A673 (cell line): ENCODE data around the gene CFAP73.

Experiments used
- CTCF ChIP-seq: fragments of 300-800, 200-600 bp; sonication (generic); conservative IDR thresholded peaks from 2 replicates; pipeline ENCODE4 v1.5.1; 2017; ENCODE audit warnings: low read depth, mild to moderate bottlenecking, antibody characterized with exemption, low read length, moderate library complexity, mixed read lengths
- EZH2 ChIP-seq: fragments of 200-600 bp; sonication (generic); IDR thresholded peaks from 2 replicates; pipeline ENCODE4 v1.6.1; 2017; ENCODE audit warnings: borderline replicate concordance, low read depth, mild to moderate bottlenecking, mixed read lengths, antibody characterized with exemption, low read length; ENCODE audit not compliant: poor library complexity, severe bottlenecking

GRCh38 chr12:113136990-113137511 is 12.5 kb upstream of the CFAP73 start:
- no peak for TF ChIP-seq CTCF
- no peak for TF ChIP-seq EZH2
